Neutrophil (primary cell): ENCODE results near the gene PLXNA4.

ENCODE experiments used
- H3K27ac ChIP-seq: fragments of 200-600 bp; sonication (generic); 2 replicates; pipeline ENCODE4 v1.5.1; 2016; ENCODE audit warnings: mild to moderate bottlenecking, moderate library complexity
- H3K27me3 ChIP-seq: fragments of 200-600 bp; sonication (generic); 2 replicates; pipeline ENCODE4 v1.6.0; 2016; ENCODE audit warnings: mild to moderate bottlenecking
- H3K36me3 ChIP-seq: fragments of 200-600 bp; sonication (generic); 2 replicates; pipeline ENCODE4 v1.5.1; 2017
- H3K4me1 ChIP-seq, 2 experiments: fragments of 200-600 bp in 1 of 2; sonication (generic) in 1 of 2; 1 replicate in 1 of 2; 2 replicates in 1 of 2; pipeline versions ENCODE4 v1.5.1 to v1.6.1; 2013 to 2016; ENCODE audit warnings: low read depth in 1 of 2, low read length in 1 of 2, mild to moderate bottlenecking in 1 of 2, moderate library complexity in 1 of 2; ENCODE audit not compliant: control insufficient read depth in 1 of 2, insufficient read depth in 1 of 2
- H3K4me3 ChIP-seq, 2 experiments: fragments of 200-600 bp in 1 of 2; sonication (generic) in 1 of 2; 1 replicate in 1 of 2; 2 replicates in 1 of 2; pipeline ENCODE4 v1.5.1; 2013 to 2016; ENCODE audit warnings: low read depth in 1 of 2, low read length in 1 of 2, mild to moderate bottlenecking in 1 of 2, moderate library complexity in 1 of 2
- H3K9me3 ChIP-seq: fragments of 200-600 bp; sonication (generic); 2 replicates; pipeline ENCODE4 v1.5.1; 2016
- CTCF ChIP-seq: fragments of 200-600 bp; sonication (generic); IDR thresholded peaks from 2 replicates; pipeline ENCODE4 v1.5.1; 2016; ENCODE audit warnings: antibody characterized with exemption

Gene PLXNA4

DNA sequence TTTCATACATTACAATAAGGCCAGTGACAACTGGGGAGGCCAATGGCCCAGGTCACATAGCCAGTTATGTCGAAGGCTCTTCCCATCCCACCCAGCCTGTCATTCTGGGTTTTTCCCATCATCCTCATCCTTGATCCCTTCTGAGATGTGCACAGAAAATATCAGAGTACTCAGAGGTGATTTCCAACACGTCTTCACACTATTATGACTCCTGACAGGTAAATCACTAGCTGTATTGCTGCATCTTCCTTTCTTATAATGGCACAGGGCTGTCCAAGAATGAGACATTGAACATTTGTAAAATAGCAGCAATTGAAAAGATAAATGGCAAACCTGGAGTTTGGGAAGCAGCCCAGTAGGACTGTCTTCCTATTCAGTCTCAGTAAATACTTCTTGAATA, 159.9 kb downstream of the PLXNA4 start:
- TF ChIP-seq CTCF: no peak
- Histone ChIP-seq H3K27ac (no peak overlapping the region), H3K9me3 (no peaks in the 10 kb centered on the region), H3K4me3 (no peak overlapping the region), H3K4me1 (no peaks in the 10 kb centered on the region), H3K27me3 (no peaks in the 10 kb centered on the region), H3K36me3 (no peaks in the 10 kb centered on the region)

GRCh38 chr7:132415259-132415658, 161.0 kb downstream of the PLXNA4 start:
- H3K4me1 ChIP-seq: no peaks in the 10 kb centered on the region

DNA sequence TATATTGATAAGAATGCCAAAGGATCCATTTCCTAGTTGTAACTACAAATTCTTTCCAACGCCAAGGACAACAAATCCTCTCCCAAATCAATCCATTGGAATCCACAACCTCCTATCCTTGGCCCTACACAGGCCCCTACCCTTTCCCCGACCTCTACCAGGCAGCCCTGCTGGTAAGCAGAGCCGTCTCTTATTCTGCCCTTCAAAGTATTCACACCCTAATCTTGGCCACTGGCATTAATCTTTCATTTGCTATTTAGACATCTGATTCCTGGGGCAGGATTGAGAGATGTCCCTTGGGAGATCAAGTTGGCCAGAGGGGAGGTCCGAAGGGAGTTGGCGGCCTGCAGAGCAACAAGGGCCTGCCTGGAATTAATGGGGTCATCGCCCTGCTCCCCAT, 161.4 kb downstream of the PLXNA4 start:
- no peaks in the 10 kb centered on the region for H3K9me3 ChIP-seq
- TF ChIP-seq CTCF: no peak
- no peaks in the 10 kb centered on the region for H3K27me3 ChIP-seq
- no peaks in the 10 kb centered on the region for H3K36me3 ChIP-seq
- H3K4me1 ChIP-seq: no peaks in the 10 kb centered on the region
- no peak overlapping the region for H3K27ac ChIP-seq
- H3K4me3 ChIP-seq: no peak overlapping the region

More at GRCh38 chr7:132415259-132415658, 161.0 kb downstream of the PLXNA4 start:
- Histone ChIP-seq H3K4me3 (no peak overlapping the region), H3K36me3 (no peaks in the 10 kb centered on the region), H3K27me3 (no peaks in the 10 kb centered on the region), H3K9me3 (no peaks in the 10 kb centered on the region), H3K27ac (no peak overlapping the region)
- TF ChIP-seq CTCF: no peak

DNA sequence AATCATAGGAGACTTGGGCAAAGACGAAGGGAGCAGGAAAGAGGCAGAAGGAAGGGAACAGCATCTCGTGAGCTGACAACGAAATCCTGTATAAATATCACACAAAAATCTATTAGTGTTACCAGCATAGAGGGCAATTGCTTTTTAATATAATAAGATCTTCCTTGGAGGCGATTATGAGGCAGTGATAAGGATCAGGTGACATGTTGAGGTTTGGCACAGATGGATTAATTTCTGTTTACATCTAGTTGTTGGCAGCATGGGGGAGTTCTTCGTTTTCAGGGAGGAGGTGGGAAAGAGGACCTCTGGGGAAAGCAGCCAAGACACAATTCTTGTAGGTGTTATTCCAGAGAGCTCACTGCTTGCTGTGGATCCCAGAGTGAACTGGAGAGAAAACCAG, 163.8 kb downstream of the PLXNA4 start:
- Histone ChIP-seq H3K27ac (no peak overlapping the region), H3K27me3 (no peaks in the 10 kb centered on the region), H3K4me1 (no peaks in the 10 kb centered on the region), H3K9me3 (no peaks in the 10 kb centered on the region), H3K36me3 (no peaks in the 10 kb centered on the region), H3K4me3 (no peak overlapping the region)
- no peak for TF ChIP-seq CTCF

DNA sequence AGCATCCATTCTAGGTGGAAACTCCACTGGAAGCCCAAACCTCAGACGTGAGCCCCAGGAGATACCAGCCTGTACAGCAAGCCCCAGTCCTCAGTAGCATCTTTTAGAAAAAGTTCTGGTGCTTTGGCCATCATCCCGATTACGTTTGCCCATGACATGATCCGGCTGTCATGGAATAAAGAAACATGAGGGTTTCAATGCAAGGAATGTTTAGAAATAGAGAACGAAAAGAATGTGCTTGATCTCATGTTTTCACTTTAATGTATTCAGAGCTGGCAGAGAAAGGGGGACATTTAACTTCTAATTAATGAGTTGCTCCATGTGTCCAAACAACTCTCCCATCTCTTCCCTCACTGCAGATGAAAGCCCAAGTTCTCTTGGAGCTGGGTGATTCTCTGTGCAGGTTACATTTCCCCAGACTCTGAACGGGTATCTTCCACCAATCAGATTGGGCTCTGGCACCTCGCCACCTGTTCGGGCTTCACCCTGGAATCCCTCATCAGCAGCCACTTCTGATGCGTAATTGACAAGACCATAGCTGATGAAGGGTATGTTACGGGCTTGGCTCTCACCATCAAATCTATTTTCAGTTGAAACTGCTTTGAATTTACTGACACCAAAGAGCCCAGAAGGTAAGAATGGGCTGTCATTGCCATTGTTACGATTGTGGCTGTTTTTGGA, 165.3 kb downstream of the PLXNA4 start:
- Histone ChIP-seq H3K36me3 (no peaks in the 10 kb centered on the region), H3K27me3 (no peaks in the 10 kb centered on the region), H3K4me1 (no peaks in the 10 kb centered on the region), H3K9me3 (no peaks in the 10 kb centered on the region), H3K4me3 (no peak overlapping the region), H3K27ac (no peak overlapping the region)
- TF ChIP-seq CTCF: no peak
